Activated naive CD8-positive, alpha-beta T cell treated with anti-CD3 and anti-CD28 coated beads, Interleukin-2, amount 50 U/mL, for 16 hours (primary cell): ENCODE results near the gene TMCC3.
"Not testable (repeated sequence)": the region's sequence is repeated elsewhere in the genome, so short reads cannot be mapped to it uniquely, and the experiment has no call there.

Source experiments
- DNase-seq: peaks from one replicate; pipeline ENCODE4 v3.0.0-alpha.2; 2020; ENCODE audit warnings: low read depth, low spot score

TMCC3 gene

GRCh38 chr12:94636462-94637085, 13.8 kb downstream of the TMCC3 start:
- DNase-seq = no peak

- DNase-seq = no peak
Measured at GRCh38 chr12:94634717-94635116, 15.6 kb downstream of the TMCC3 start.

- no peak for DNase-seq
Measured at GRCh38 chr12:94633401-94633800, 17.0 kb downstream of the TMCC3 start.

GRCh38 chr12:94631058-94631457, 19.3 kb downstream of the TMCC3 start:
- DNase-seq = no peak

GRCh38 chr12:94628819-94629472, 21.4 kb downstream of the TMCC3 start:
- DNase-seq = no peak

GRCh38 chr12:94628369-94628768, 22.0 kb downstream of the TMCC3 start:
- no peak for DNase-seq

- no peak for DNase-seq
Measured at GRCh38 chr12:94625531-94625930, 24.8 kb downstream of the TMCC3 start.

- no peak for DNase-seq
Measured at GRCh38 chr12:94623161-94623920, 27.0 kb downstream of the TMCC3 start.

- DNase-seq = no peak
Measured at GRCh38 chr12:94622475-94622874, 27.9 kb downstream of the TMCC3 start.

- DNase-seq = no peak
Measured at GRCh38 chr12:94621662-94622359, 28.5 kb downstream of the TMCC3 start.

- DNase-seq = no peak
Measured at GRCh38 chr12:94620621-94621020, 29.7 kb downstream of the TMCC3 start.

GRCh38 chr12:94618995-94619695, 31.2 kb downstream of the TMCC3 start:
- no peak for DNase-seq

- DNase-seq = no peak
Measured at GRCh38 chr12:94617101-94617500, 33.3 kb downstream of the TMCC3 start.

- no peak for DNase-seq
Measured at GRCh38 chr12:94616203-94616729, 34.1 kb downstream of the TMCC3 start.

- DNase-seq = no peak
Measured at GRCh38 chr12:94615260-94616181, 34.8 kb downstream of the TMCC3 start.

GRCh38 chr12:94614288-94614721, 36.1 kb downstream of the TMCC3 start:
- no peak for DNase-seq

- no peak for DNase-seq
Measured at GRCh38 chr12:94609917-94610443, 40.4 kb downstream of the TMCC3 start.

- DNase-seq = not testable (repeated sequence)
Measured at GRCh38 chr12:94606810-94607209, 43.5 kb downstream of the TMCC3 start.

GRCh38 chr12:94604366-94604698, 46.0 kb downstream of the TMCC3 start:
- DNase-seq = no peak
